Measurements from ENCODE around the gene PCSK6.

PCSK6 gene

GRCh38 chr15:101369676-101370075, 119.8 kb downstream of the PCSK6 start:
- Histone ChIP-seq H3K27ac (replicated peaks) (no peak overlapping the region), H3K4me3 (replicated peaks; ENCODE audit: insufficient read depth, low read length) (no peak overlapping the region), H3K27me3 (ENCODE audit: insufficient read depth, poor library complexity, severe bottlenecking) (no peaks in the 10 kb centered on the region)
- TF ChIP-seq POLR2AphosphoS5 (IDR thresholded peaks at IDR 0.05; ENCODE audit: low read depth) (no peak), GABPA (IDR thresholded peaks at IDR 0.05; ENCODE audit: low read depth) (no peak), CTCF (IDR thresholded peaks at IDR 0.05; ENCODE audit: insufficient read depth, low read length) (no peak), SPI1 (IDR thresholded peaks at IDR 0.05; ENCODE audit: borderline replicate concordance, low read depth) (no peak)
- TF ChIP-seq, protein P1, sequence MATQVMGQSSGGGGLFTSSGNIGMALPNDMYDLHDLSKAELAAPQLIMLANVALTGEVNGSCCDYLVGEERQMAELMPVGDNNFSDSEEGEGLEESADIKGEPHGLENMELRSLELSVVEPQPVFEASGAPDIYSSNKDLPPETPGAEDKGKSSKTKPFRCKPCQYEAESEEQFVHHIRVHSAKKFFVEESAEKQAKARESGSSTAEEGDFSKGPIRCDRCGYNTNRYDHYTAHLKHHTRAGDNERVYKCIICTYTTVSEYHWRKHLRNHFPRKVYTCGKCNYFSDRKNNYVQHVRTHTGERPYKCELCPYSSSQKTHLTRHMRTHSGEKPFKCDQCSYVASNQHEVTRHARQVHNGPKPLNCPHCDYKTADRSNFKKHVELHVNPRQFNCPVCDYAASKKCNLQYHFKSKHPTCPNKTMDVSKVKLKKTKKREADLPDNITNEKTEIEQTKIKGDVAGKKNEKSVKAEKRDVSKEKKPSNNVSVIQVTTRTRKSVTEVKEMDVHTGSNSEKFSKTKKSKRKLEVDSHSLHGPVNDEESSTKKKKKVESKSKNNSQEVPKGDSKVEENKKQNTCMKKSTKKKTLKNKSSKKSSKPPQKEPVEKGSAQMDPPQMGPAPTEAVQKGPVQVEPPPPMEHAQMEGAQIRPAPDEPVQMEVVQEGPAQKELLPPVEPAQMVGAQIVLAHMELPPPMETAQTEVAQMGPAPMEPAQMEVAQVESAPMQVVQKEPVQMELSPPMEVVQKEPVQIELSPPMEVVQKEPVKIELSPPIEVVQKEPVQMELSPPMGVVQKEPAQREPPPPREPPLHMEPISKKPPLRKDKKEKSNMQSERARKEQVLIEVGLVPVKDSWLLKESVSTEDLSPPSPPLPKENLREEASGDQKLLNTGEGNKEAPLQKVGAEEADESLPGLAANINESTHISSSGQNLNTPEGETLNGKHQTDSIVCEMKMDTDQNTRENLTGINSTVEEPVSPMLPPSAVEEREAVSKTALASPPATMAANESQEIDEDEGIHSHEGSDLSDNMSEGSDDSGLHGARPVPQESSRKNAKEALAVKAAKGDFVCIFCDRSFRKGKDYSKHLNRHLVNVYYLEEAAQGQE (IDR thresholded peaks at IDR 0.05; ENCODE audit: insufficient replicate concordance, low read depth), result no peak
- DNase-seq (ENCODE audit: low read depth in 1 of 2, low spot score in 1 of 2), result no peak

DNA sequence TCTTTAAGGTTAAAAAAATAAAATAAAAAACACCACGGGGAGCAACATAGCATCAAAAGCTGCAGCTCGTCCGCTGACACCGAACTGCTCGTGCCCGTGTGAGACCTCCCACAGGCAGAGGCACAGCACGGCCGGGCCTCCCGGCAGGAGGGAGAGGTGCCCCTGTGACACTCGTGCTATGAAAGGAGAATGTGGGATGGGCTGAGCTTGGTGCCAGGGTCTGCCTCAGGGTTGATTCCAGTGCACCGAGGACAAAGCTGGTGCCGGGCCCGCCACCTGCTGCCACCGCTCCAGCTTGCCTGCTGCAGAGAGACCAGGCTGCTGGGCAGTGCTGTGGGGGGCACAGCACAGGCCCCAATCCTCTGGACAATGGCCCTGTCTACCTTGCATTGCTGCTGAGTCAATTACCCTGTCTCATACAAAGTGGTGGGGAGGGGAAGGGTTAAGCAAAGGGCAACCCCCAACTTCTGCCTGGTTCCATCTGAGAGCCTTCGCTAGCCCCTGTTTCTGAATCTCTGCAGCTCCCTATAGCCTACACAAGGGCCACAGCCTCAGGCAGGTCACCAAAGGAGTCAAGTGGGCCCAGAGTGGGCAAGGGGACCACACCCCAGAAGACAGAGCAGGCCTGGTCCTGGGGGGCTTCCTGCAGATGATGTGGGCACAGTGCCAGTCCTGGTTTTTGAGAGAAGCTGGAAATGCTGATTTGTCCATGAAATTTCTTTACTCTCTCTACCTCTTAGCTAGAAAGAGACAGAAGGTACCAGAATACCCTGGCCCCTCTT, 120.5 kb downstream of the PCSK6 start:
- H3K4me3 ChIP-seq (replicated peaks; ENCODE audit: insufficient read depth, low read length), result no peak overlapping the region
- DNase-seq (ENCODE audit: low read depth in 1 of 2, low spot score in 1 of 2), result no peak
- H3K27me3 ChIP-seq (ENCODE audit: insufficient read depth, poor library complexity, severe bottlenecking), result no peaks in the 10 kb centered on the region
- TF ChIP-seq CTCF (IDR thresholded peaks at IDR 0.05; ENCODE audit: insufficient read depth, low read length), result no peak
- TF ChIP-seq POLR2AphosphoS5 (IDR thresholded peaks at IDR 0.05; ENCODE audit: low read depth), result no peak
- TF ChIP-seq, protein P1 (IDR thresholded peaks at IDR 0.05; ENCODE audit: insufficient replicate concordance, low read depth), result no peak
- no peak overlapping the region for H3K27ac ChIP-seq (replicated peaks)

DNA sequence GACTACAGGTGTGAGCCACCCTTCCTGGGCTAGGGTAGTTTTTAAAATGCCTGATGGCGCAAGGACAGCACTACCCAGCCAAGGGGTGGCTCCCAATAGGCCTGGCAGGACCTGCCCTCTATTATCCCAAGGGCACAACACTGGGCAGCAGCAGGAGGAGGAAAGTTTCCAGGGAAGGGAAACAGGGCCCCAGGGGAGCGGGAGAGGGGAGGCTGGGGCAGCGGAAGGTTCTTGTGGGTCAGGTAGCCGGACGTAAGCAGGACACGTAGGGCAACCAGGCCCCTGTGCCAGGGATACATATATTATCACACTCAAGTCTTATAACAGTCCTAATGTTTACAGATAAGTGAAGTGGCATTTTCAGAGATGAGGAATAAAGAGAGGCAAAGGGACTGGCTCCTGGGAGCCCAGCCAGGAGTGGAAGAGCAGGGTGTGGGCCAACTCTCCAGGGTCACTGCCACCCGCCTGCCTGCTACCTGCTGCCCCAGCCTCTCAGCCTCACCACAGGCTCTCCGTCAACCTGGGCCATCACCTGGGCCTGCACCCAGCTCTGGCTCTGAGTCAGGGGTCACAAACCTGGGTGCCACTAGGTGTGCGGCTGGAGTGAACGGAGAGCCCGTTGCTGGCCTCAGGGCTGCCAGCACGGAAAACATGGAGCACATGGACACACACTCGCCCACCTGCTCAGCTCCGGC, 121.3 kb downstream of the PCSK6 start:
- DNase-seq (ENCODE audit: low read depth in 1 of 2, low spot score in 1 of 2), result no peak
- Histone ChIP-seq H3K27me3 (ENCODE audit: insufficient read depth, poor library complexity, severe bottlenecking) (no peaks in the 10 kb centered on the region), H3K27ac (replicated peaks) (no peak overlapping the region), H3K4me3 (replicated peaks; ENCODE audit: insufficient read depth, low read length) (no peak overlapping the region)
- TF ChIP-seq SPI1 (IDR thresholded peaks at IDR 0.05; ENCODE audit: borderline replicate concordance, low read depth), result no peak
- no peak for TF ChIP-seq CTCF (IDR thresholded peaks at IDR 0.05; ENCODE audit: insufficient read depth, low read length)

Data from HL-60 (cell line).